ENCODE data around the gene PROM2. TPM values are rescaled to one million over a fixed set of nuclear protein-coding genes. Genes with fewer than 3 reads are reported as not detected.
"Not testable (repeated sequence)": the region's sequence is repeated elsewhere in the genome, so short reads cannot be mapped to it uniquely, and the experiment has no call there.

PROM2 gene, protein sequence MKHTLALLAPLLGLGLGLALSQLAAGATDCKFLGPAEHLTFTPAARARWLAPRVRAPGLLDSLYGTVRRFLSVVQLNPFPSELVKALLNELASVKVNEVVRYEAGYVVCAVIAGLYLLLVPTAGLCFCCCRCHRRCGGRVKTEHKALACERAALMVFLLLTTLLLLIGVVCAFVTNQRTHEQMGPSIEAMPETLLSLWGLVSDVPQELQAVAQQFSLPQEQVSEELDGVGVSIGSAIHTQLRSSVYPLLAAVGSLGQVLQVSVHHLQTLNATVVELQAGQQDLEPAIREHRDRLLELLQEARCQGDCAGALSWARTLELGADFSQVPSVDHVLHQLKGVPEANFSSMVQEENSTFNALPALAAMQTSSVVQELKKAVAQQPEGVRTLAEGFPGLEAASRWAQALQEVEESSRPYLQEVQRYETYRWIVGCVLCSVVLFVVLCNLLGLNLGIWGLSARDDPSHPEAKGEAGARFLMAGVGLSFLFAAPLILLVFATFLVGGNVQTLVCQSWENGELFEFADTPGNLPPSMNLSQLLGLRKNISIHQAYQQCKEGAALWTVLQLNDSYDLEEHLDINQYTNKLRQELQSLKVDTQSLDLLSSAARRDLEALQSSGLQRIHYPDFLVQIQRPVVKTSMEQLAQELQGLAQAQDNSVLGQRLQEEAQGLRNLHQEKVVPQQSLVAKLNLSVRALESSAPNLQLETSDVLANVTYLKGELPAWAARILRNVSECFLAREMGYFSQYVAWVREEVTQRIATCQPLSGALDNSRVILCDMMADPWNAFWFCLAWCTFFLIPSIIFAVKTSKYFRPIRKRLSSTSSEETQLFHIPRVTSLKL
- total RNA-seq (2014; rRNA removed; shearing (Covaris generic)), result 1.1 and 1.8 TPM in 2 replicates

DNA sequence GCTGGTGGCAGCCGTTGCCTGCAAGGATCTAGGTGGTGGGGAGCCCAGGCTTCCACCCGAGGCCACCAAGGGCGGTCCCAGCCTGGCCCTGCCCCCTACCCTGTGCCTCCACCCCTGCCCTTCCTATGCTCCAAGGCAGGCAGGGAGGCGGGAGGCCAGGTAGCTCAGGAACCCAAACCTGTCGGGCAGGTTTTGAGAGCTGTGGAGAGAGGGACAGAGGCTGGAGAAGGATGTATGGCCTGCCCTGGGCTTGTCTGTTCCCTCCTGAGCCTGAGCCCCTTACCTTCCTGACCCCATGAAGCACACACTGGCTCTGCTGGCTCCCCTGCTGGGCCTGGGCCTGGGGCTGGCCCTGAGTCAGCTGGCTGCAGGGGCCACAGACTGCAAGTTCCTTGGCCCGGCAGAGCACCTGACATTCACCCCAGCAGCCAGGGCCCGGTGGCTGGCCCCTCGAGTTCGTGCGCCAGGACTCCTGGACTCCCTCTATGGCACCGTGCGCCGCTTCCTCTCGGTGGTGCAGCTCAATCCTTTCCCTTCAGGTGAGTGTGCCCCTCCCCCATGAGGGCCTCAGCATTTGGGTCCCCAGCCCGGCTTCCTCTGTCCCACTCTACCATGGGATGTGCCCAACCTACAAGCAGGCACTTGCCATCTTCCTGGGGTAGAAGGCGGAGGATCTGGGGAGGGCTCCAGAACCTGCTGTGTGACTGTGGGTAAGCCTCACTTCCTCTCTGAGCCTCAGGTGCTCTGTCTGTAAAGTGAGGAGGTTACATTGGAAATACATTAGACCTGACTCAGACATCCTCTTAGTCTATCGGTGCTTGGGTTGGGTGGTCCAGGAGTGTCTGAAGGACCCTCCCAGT is at the start of gene PROM2:
PROM2 (plus strand) TSS at position 159 of the 860 bp plus-strand sequence; CDS start at position 296, 137 bp downstream.
- Histone ChIP-seq H3K4me3 (ENCODE audit: insufficient read depth, low read depth, low read length) (no peak within 1 kb of the TSS), H3K27me3 (ENCODE audit: control insufficient read depth, insufficient read depth, low read length) (no peaks in the 10 kb centered on the region), H3K36me3 (replicated peaks; ENCODE audit: control insufficient read depth, insufficient read depth, low read length) (no peaks in the 10 kb centered on the region)
- DNase-seq, result peak; percentile 88

DNA sequence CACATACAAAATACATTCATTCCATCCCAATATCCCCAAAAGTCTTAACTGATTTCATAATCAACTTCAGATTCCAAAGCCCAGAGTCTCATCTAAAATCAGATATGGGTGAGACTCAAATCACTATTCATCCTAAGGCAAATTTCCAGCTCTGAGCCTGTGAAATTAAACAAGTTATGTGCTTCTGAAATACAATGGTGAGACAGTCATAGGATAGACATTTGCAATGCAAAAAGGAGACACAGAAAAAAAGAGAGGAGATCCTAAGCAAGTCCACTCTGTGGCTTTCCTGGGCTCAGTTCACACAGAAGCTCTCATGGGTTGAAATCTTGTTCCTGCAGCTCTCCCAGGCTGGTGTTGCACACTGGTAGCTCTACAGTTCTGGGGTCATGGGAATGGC is 48.6 kb upstream of the PROM2 start:
- no peaks in the 10 kb centered on the region for H3K27me3 ChIP-seq (ENCODE audit: control insufficient read depth, insufficient read depth, low read length)
- DNase-seq, result no peak
- H3K4me3 ChIP-seq (ENCODE audit: insufficient read depth, low read depth, low read length), result no peak overlapping the region
- H3K36me3 ChIP-seq (replicated peaks; ENCODE audit: control insufficient read depth, insufficient read depth, low read length), result no peaks in the 10 kb centered on the region

DNA sequence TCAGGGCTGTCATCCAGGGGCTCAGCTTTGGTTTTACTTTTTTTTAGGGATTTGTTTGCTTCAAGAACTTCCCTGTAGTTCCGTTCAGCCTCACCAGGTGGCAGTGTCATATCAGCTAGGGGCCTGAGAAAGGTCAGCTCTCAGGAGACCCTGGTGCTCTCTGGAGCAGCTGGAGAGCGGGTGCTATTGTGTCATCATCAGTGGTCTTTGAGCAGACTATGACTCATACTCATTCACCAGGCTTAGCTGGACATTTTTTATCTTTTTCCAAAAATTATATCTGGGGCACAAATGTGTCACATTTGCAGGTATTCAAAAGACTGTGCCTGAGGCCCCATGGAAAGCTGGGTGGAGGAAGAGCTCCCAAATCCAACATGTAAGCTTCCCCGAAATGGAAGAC is 42.5 kb upstream of the PROM2 start:
- Histone ChIP-seq H3K27me3 (ENCODE audit: control insufficient read depth, insufficient read depth, low read length) (no peaks in the 10 kb centered on the region), H3K4me3 (ENCODE audit: insufficient read depth, low read depth, low read length) (no peak overlapping the region), H3K36me3 (replicated peaks; ENCODE audit: control insufficient read depth, insufficient read depth, low read length) (no peaks in the 10 kb centered on the region)
- peak; percentile 84 for DNase-seq

DNA sequence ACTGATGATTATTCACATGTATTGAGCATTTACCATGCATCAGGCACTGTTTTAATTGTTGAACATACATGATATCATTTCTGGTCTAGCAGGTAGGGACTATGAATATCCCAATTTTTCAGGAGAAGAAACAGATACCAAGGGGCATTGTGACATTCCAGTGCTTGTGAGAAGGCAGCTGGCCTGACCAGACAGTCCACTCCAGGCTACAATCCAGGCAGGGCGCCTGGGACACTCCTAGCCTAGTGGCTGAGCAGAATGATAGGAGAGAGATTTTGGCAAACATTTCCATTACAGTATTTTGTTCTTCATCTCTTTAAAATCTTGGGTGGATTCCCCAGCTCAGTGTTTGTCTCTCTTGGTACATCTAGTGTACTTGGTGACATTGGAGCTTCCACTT is 42.0 kb upstream of the PROM2 start:
- no peak overlapping the region for H3K4me3 ChIP-seq (ENCODE audit: insufficient read depth, low read depth, low read length)
- DNase-seq, result no peak
- no peaks in the 10 kb centered on the region for H3K36me3 ChIP-seq (replicated peaks; ENCODE audit: control insufficient read depth, insufficient read depth, low read length)
- no peaks in the 10 kb centered on the region for H3K27me3 ChIP-seq (ENCODE audit: control insufficient read depth, insufficient read depth, low read length)

DNA sequence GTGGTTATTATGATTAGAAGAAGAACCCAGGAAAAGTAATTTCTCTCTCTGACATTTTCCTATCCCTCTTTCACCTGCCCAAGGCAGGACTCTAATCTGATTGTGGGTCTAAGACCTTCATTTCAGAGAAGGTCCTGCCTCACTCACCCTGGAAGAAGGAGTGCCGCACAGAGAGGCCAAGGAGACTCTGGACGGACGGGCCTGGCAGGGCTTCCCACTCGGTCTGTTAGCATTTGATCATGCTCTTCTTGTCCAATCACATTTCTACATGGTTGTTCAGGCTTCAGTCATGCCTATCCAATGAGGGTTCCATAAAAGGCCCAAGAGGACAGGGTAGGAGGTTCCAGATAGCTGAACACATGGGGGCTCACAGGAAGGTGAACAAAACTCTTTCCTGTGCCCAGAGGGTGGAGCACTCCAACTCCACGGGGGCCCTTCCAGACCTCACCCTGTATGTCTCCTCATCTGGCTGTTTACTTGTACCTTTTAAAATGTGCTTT is 39.9 kb upstream of the PROM2 start:
- no peak overlapping the region for H3K4me3 ChIP-seq (ENCODE audit: insufficient read depth, low read depth, low read length)
- no peaks in the 10 kb centered on the region for H3K36me3 ChIP-seq (replicated peaks; ENCODE audit: control insufficient read depth, insufficient read depth, low read length)
- no peak for DNase-seq
- no peaks in the 10 kb centered on the region for H3K27me3 ChIP-seq (ENCODE audit: control insufficient read depth, insufficient read depth, low read length)

DNA sequence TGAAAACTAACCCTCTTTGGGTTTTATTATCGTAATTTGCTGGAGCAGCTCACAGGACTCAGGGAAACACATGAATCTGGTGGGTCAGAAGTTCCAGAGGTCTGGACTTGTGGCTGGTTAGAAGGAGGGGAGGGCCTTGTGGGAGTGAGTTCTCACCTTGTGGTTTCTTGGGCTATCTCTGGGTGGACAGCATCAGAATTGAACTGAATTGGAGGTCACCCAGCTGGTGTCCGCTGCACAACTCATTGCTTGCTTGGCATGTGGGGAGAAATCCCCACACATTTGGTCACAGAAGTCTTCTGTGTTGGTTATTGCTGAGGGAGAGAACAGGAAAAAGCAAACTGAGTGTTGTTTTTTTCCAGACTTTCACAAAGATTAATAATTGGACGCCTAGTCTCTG is 39.4 kb upstream of the PROM2 start:
- DNase-seq, result no peak
- no peaks in the 10 kb centered on the region for H3K36me3 ChIP-seq (replicated peaks; ENCODE audit: control insufficient read depth, insufficient read depth, low read length)
- no peak overlapping the region for H3K4me3 ChIP-seq (ENCODE audit: insufficient read depth, low read depth, low read length)
- H3K27me3 ChIP-seq (ENCODE audit: control insufficient read depth, insufficient read depth, low read length), result no peaks in the 10 kb centered on the region

DNA sequence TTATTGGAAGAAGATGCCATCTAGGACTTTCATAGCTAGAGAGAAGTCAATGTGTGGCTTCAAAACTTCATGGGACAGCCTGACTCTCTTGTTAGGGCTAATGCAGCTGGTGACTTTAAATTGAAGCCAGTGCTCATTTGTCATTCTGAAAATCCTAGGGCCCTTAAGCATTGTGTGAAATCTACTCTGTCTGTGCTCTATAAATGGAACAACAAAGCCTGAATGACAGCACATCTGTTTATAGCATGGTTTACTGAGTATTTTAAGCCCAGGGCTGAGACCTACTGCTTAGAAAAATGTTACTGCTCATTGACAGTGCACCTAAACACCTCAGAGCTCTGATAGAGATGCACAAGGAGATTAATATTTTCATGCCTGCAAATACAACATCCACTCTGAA is 36.1 kb upstream of the PROM2 start:
- H3K27me3 ChIP-seq (ENCODE audit: control insufficient read depth, insufficient read depth, low read length), result no peaks in the 10 kb centered on the region
- no peaks in the 10 kb centered on the region for H3K36me3 ChIP-seq (replicated peaks; ENCODE audit: control insufficient read depth, insufficient read depth, low read length)
- no peak for DNase-seq
- H3K4me3 ChIP-seq (ENCODE audit: insufficient read depth, low read depth, low read length), result no peak overlapping the region

DNA sequence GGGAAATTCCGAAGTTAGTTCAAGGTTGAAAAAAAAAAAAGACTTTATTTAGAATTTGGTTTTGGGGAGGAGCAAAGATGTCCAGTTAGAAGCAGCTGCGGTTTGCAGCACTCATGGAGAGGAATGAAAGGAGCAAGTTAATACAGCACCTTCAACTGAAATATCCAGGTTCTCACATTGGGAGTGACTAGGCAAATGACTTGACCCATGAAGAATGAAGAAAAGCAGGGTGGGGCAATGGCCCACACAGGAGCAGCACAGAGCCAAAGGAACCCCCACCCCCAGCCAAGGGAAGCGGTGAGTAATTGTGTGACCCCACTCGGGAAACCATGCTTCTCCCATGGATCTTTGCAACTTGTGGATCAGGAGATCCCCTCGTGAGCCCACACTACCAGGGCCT is 34.2 kb upstream of the PROM2 start:
- no peaks in the 10 kb centered on the region for H3K36me3 ChIP-seq (replicated peaks; ENCODE audit: control insufficient read depth, insufficient read depth, low read length)
- DNase-seq, result no peak
- no peaks in the 10 kb centered on the region for H3K27me3 ChIP-seq (ENCODE audit: control insufficient read depth, insufficient read depth, low read length)
- no peak overlapping the region for H3K4me3 ChIP-seq (ENCODE audit: insufficient read depth, low read depth, low read length)

DNA sequence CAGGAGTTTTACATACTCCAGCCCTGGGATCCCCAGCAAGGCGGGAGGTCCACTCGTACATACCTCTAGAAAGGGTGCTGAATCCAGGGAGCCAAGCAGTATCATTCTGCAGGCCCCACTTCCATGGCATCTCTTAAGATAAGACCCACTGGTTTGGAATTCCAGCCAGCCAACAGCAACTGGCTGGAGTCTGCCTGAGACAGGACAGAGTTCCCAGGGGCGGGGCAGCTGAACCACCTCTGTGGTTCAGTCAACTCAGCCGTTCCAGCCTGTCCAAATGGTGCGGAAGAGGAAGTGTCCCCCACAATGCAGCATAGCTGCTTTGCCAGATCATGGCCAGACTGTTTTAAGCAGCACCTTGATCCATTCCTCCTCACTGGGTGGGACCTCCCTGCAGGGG is 33.7 kb upstream of the PROM2 start:
- Histone ChIP-seq H3K4me3 (ENCODE audit: insufficient read depth, low read depth, low read length) (no peak overlapping the region), H3K36me3 (replicated peaks; ENCODE audit: control insufficient read depth, insufficient read depth, low read length) (no peaks in the 10 kb centered on the region), H3K27me3 (ENCODE audit: control insufficient read depth, insufficient read depth, low read length) (no peaks in the 10 kb centered on the region)
- DNase-seq, result no peak

DNA sequence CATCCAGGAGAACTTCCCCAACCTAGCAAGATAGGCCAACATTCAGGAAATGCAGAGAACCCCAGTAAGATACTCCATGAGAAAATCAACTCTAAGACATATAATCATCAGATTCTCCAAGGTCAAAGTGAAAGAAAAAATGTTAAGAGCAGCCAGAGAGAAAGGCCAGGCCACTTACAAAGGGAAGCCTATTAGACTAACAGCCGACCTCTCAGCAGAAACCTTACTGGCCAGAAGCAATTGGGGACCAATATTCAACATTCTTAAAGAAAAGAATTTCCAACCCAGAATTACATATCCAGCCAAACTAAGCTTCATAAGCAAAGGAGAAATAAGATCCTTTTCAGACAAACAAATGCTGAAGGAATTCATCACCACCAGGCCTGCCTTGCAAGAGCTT is 32.2 kb upstream of the PROM2 start:
- H3K27me3 ChIP-seq (ENCODE audit: control insufficient read depth, insufficient read depth, low read length); H3K4me3 ChIP-seq (ENCODE audit: insufficient read depth, low read depth, low read length); DNase-seq; H3K36me3 ChIP-seq (replicated peaks; ENCODE audit: control insufficient read depth, insufficient read depth, low read length): not testable (repeated sequence)

DNA sequence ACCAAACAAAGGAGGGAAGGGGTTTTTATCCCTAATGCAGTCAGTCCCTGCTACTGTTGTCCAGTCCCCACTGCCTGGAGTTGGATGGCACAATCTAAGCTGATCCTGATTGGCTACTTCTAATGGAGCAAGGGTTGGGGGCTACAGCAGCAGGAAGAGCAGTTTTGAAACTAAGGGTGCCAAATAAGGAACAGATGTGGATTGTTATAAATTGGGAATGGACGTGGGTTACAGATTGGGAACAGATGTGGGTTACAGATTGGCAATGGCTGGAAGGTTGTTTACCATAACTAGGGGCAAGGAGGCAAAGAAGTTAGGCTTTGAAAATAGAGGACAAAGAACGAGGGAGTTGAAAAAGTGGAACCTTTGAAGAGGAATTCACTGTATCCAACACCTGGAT is 16.0 kb upstream of the PROM2 start:
- H3K27me3 ChIP-seq (ENCODE audit: control insufficient read depth, insufficient read depth, low read length), result no peaks in the 10 kb centered on the region
- H3K36me3 ChIP-seq (replicated peaks; ENCODE audit: control insufficient read depth, insufficient read depth, low read length), result no peaks in the 10 kb centered on the region
- H3K4me3 ChIP-seq (ENCODE audit: insufficient read depth, low read depth, low read length), result no peak overlapping the region
- no peak for DNase-seq

DNA sequence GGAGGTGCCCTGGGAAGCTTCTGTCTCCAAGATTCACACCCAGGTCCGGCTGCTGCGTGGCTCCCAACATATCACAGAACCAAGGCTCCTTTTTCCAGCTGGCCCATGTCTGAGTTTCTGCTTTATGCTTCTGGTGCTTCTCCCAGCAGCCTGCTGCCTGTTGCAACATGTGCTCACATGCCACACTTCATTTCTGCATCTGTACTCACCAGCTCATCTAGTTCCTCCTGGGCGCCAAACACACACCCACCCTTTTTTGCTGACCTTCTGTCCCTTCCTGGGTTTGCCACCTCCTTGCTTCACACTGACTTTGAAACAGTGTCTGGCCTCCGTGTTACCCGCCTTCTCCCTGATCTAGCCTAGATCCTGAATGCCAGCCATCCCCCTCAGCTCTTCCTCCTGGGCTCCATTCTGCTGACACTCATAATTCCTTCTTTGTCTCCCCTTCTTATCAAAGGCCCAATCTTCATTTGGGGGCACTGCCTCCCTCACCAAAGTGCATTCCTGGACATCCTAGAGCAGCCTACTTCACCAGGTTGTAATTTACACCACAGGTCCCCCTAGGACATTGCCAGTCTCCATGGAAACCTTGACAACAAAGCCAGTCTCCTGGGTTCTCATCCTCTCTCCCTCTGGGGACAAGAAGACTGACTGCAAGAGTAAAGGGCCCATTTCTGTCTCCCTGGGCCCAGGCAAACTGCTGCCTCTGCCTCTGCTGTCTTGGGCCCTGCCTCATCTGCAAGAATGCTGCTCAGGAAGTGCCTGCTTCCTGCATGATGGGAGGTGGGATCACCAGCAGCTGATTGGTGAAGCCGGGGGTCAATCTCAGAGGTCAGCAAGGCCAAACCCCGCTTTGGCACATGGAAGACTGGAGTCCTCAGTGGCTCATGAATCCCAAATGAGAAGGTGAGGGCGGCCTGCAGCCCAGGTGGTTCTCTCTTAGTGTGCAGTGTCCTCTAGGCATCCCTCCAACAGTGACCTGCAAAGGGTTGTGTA is 13.9 kb upstream of the PROM2 start:
- no peak for DNase-seq
- H3K4me3 ChIP-seq (ENCODE audit: insufficient read depth, low read depth, low read length), result no peak overlapping the region
- H3K27me3 ChIP-seq (ENCODE audit: control insufficient read depth, insufficient read depth, low read length), result no peaks in the 10 kb centered on the region
- H3K36me3 ChIP-seq (replicated peaks; ENCODE audit: control insufficient read depth, insufficient read depth, low read length), result no peaks in the 10 kb centered on the region

DNA sequence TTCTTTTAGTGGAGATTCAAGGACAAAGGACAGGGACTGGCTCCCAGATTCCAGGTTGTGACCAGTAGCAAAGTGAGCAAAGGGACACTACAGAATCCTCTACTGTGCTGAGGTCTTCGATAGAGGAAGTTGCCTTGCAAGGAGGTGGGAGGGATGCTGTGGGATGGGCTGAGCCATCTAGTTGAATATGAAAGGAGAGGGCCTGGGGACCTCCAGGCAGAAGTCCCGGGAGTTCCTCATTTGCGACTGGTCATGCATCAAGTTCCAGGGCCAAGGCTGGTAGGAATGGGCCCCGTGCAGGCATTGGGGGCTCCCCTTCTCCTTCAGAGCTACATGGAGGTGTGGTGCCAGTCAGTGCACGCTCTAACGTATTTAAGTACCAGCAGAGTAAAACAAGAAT is 12.6 kb upstream of the PROM2 start:
- DNase-seq, result peak; percentile 60
- H3K36me3 ChIP-seq (replicated peaks; ENCODE audit: control insufficient read depth, insufficient read depth, low read length), result no peaks in the 10 kb centered on the region
- no peaks in the 10 kb centered on the region for H3K27me3 ChIP-seq (ENCODE audit: control insufficient read depth, insufficient read depth, low read length)
- H3K4me3 ChIP-seq (ENCODE audit: insufficient read depth, low read depth, low read length), result no peak overlapping the region

All from H7 (cell line).